HG03280 (cell line): Measurements from ENCODE around the gene SLC4A9.
"Not testable (repeated sequence)": the region's sequence is repeated elsewhere in the genome, so short reads cannot be mapped to it uniquely, and the experiment has no call there.

ENCODE experiments used
- ATAC-seq: cut with Tn5 transposase; IDR thresholded peaks from one replicate; pipeline ENCODE4 v1.9.1; 2021; ENCODE audit warnings: mild to moderate bottlenecking, moderate library complexity; ENCODE audit not compliant: unreplicated experiment

SLC4A9 gene

DNA sequence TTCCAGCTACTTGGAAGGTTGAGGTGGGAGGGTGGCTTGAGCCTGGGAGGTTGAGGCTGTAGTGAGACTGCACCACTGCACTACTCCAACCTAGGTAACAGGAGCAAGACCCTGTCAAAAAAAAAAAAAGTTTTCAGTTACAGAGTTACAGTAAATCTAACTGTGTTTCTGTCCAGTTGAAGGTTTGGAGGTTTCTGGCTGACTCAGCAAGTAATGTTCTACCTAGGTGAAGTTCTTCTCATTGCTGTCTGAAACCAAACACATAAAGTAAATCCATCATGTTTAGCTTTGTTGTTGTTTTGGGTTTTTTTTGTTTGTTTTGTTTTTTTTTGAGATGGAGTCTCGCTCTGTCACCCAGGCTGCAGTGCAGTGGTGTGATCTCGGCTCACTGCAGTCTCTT lies 33.7 kb downstream of the SLC4A9 start:
- no peak for ATAC-seq

DNA sequence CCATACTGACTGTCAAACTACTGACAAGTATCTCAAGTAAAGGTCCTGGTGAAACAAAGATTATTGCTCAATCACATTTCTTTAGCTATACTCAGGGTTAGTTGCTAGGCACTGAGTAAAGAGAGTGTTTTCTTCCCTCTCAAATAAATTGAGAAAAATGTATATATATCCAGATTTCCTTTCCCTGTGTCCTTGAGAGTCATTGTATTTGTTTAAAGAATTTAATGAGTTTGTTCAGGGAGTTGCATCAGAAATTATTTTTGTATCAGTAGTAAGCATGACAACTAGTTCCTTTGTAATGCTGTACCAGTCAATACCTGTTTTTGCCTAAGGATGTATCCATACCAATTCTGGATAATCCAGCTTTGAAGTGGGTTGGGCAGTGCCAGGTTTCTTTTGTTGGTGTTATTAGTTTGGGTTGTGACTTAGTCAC lies 38.4 kb downstream of the SLC4A9 start:
- no peak for ATAC-seq

DNA sequence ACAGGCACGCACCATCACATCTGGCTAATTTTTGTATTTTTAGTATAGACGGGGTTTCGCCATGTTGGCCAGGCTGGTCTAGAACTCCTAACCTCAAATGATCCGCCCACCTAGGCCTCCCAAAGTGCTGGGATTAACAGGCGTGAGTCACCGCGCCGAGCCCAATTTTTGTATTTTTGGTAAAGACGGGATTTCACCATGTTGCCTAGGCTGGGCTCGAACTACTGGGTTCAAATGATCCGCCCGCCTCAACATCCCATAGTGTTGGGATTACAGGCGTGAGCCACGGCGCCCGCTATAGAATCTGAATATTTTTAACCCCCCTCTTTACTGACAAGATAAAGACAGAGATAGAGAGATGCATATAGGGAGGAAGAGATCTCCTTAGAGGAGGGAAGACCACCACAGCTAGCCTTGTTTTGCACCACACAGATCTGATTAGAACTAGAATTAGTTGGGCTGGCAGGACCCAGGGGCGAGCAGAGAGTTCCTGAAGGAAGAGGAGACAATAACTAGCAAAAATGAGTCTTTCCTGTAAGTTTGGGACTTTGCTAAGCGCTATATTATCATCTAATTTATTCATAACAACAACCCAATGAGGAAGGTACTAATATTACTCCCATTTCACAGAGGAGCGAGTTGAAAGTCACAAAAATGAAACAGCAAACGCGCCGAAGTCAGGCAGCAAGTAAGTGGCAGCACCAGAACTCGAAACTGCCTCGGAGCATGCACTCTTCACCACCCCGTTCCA lies 40.2 kb downstream of the SLC4A9 start:
- ATAC-seq = peak; percentile 0

DNA sequence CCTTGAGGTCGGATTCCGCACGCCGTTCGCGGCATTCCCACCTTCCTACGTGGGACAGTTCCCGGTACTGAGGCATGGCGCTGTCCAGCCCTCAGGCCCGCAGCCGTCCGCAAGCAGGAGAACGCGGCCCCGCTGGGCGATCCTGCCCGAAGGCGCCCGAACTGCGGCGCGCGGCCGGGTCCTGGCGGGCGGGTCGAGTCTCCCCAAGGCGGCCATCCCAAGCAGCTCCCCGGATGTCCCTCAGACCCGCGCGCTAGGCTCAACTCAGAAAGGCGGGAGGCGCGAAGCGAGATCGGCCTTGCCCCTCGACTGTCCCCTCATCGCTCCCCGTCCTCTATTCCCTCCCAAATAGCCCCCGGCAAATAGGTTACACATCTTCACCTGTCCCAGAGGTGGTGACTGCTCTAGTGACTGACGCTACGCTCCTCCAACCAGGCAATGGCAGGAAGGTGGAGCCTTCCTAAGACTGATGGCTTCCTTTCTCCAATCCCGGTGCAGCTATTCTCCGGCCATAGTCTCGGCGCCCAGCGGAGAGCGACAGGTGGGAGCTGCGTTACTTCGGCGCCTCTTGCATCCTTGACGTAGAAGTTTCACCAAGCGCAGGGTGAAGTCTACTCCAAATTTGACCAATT lies 40.9 kb downstream of the SLC4A9 start:
- peak; percentile 69 for ATAC-seq

DNA sequence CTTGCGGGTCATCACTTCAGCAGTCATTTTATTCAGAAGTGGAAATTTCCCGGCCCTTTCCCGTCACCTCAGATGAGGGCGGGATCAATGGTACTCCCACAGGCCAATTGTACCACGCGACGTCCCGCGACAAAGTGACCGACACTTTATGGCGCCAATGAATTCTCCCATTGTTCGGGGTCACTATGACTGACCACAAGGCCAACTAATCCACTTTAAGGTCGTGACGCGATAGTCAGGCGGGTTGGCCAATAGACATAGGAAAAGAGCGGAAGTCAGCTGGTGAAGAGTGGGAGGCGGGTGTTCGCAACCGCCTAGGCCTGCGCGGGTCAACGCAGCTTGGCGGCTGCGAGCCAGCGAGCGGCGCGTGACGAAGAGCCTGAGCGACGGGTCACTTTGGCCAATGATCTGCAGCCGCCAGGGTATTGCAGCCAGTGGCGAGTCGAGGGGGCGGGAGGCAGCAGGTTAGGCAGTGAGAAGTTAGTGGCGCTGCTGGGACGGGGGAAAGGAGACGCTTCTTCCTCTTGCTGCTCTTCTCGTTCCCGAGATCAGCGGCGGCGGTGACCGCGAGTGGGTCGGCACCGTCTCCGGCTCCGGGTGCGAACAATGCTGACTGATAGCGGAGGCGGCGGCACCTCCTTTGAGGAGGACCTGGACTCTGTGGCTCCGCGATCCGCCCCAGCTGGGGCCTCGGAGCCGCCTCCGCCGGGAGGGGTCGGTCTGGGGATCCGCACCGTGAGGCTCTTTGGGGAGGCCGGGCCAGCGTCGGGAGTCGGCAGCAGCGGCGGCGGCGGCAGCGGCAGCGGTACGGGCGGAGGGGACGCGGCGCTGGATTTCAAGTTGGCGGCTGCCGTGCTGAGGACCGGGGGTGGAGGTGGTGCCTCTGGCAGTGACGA lies 41.6 kb downstream of the SLC4A9 start, which contains the start of gene ANKHD1:
ANKHD1 (plus strand) TSS at position 472 of the 896 bp plus-strand sequence; CDS start at position 607, 135 bp downstream.
- peak; percentile 83 for ATAC-seq

DNA sequence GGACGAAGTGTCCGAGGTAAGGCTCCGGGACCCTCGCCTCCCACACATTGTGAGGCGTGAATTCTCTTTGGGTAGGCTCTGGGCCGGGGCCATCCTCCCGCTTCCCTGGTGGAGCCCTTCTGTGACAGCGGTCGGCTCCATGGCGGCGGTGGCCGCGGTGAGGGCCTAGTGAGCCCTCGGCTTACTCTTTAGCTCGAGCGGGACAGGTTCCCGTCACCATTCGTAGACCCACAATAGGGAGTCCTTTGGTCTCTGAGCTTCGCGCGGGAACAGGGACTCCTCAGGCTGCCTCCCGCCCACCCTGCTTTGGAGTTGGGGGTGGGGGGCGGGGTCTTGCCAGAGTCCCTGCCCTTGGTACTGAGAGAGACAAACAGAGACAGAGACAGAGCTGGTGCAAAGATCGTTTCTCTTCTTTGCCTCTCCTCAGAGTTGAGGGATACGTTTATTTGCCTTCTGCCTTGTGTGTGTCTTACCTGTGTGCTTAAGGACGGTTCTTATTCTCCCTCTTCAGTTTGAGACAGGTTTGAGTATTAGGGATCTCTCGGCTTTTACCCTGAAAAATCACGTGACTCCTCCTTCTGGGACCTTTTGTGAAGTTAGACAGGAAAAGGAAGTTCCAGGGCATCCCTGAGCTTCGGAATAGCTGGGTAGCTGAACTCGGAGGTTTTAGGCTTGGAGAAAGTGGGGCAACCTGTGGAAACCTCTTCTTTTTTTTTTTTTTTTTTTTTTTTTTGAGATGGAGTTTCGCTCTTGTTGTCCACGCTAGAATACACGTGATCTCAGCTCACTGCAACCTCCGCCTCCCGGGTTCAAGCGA lies 42.5 kb downstream of the SLC4A9 start:
- no peak for ATAC-seq

DNA sequence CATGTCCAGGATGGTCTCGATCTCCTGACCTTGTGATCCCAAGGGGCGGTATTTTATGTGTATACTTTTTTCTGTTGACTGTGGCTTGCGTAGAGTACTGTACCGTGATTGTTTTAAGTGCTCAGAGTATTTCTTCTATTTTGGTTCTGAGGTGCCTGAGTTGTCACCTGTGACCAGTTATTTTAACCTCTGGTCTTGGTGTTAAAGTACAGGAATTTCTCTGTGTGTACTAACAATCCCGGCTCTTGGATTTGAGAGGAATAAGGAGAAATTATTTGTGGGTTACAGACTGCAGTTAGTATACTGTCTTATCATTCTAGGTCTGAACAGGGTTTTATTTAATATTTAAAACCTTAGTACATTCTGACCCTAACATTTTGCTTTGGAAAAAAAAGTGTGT lies 43.6 kb downstream of the SLC4A9 start:
- no peak for ATAC-seq

DNA sequence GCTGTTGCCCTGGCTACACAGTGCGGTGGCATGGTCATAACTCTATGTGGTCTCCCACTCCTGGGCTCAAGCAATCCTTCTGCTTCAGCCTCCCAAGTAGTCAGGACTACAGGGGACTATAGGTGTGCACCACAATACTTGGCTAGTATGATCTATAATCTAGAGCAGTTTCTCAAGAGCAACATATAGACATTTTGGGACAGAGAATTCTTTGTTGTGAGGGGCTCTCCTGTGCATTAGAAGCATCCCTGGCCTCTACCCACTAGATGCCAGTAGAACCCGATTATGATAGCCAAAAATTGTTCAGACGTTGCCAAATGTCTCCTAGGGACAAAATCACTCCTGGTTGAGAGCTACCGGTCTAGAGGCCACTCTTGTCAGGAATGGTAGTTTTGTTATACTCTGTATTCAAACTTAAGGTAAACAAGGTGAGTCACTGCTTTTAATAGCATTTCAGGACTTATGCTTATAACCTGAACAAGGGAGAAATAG lies 48.8 kb downstream of the SLC4A9 start:
- ATAC-seq = no peak

DNA sequence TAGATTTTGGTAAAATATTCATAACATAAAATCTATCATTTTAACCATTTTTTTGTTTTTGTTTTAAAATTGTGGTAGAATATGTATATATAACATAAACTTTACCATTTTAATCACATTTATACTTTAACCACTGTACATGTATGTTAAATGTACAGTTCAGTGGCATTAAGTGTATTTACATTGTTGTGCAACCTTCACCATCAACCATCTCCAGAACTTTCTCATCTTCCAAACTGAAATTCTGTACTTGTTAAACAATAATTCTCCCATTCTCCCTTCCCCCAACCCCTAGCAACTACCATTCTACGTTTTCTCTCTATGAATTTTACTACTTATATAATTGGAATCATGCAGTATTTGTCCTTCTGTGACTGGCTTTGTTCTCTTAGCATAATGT lies 53.2 kb downstream of the SLC4A9 start:
- ATAC-seq = no peak

DNA sequence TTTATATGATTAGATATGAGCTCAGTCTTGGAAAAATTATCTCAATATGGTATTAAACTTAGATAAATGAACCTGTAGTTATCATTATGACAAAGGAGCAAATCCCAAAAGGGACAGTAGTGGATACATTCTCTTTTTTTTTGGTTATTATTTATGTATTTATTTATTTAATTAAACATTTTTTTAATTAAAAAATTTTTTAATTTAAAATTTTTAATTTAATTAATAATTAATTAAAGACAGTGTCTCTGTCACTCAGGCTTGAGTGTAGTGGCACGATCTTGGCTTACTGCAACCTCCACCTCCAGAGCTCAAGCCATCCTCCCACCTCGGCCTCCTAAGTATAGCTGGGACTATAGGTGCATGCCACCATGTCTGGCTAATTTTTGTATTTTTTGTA lies 57.2 kb downstream of the SLC4A9 start:
- no peak for ATAC-seq

DNA sequence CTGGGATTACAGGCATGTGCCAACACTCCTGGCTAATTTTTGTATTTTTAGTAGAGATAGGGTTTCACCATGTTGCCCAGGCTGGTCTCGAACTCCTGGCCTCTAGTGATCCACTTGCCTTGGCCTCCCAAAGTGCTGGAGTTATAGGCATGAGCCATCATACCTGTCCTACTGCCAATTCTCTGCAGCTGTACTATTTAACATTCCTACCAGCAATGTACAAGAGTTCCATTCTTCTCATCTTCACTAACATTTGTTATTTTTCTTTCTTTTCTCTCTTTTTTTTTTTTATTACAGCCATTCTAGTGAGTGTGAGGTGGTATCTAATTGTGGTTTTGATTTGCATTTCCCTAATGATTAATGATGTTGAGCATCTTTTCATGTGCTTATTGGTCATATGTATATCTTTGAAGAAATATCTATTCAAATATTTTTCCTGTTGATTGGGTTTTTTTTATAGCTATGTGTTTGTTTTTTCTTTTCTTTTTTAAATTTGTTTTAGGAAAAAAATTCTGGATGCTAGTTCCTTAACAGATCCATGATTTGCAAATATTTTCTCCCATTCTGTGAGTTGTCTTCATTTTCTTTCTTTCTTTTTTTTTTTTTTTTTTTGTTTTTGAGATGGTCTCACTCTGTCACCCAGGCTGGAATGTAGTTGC lies 59.0 kb downstream of the SLC4A9 start:
- no peak for ATAC-seq

DNA sequence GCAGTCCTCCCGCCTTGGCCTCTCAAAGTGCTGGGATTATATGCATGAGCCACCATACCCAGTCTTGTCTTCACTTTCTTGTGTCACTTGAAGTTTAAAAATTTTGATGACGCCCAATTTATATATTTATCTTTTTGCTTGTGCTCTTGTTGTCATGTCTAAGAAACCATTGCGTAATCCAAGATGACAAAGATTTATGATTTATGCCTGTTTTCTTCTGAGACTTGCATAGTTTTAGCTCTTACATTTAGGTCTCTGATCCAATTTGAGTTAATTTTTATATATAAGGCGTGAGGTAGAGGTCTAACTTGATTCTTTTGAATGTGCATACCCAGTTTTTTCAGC lies 60.2 kb downstream of the SLC4A9 start:
- ATAC-seq = no peak

DNA sequence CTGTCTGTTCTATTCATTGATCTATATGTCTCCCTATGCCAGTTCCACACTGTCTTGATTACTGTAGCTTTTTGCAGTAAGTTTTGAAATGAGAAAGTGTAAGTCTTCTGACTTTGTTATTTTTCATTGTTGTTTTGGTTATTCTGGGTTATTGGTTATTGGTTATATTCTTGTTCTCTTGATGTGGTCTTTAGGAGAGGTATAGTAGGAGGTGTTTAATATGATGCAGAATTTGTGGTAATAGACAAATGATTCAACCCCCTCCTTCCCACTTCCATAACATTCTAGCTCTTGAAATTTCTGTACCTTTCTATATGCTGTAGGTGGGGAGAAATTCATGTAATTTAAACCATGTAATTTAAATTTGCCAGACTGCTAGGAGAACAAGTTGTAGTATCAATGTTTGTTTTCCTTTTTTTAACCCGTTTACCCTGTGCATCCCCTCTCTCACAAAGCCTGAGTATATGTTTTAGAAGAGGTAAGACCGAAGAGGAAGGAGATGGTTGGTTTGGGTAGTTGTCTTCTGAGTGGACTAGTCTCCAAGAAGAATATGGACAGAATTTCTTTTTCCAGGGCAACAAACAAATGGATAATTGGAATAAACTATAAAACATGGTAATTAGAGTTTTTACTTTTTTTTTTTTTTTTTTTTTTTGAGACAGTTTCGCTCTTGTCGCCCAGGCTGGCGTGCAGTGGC lies 60.8 kb downstream of the SLC4A9 start:
- no peak for ATAC-seq

DNA sequence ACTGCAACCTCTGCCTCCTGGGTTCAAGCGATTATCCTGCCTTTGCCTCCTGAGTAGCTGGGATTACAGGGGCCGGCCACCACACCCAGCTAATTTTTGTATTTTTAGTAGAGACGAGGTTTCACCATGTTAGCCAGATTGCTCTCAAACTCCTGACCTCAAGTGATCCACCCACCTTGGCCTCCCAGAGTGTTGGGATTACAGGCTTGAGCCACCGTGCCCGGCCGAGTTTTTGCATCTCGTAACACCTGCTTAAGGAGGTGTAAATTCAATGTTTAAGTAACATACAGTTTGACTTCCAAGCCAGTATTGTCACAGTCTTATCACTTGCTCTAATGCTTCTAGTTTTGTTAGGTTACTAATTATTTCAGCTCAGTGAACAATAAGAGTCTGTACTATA lies 61.4 kb downstream of the SLC4A9 start:
- not testable (repeated sequence) for ATAC-seq

DNA sequence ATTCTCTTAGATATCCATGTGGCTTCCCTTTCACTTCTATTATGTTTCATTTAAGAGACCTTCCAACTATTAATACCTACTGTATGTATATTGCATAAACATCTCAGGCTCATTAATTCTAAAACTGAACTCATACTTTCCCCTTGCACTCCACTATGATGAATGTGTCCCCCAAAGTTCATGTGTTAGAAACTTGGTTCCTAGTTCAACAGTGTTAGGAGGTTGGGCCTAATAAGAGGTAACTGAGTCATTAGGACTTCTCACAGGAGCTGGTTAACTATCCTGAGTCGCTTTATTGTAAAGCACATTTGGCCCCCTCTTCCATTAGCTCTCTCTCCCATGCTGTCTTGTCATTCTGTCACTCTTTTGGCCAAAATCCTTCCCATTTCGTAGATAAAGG lies 63.6 kb downstream of the SLC4A9 start:
- ATAC-seq = no peak

DNA sequence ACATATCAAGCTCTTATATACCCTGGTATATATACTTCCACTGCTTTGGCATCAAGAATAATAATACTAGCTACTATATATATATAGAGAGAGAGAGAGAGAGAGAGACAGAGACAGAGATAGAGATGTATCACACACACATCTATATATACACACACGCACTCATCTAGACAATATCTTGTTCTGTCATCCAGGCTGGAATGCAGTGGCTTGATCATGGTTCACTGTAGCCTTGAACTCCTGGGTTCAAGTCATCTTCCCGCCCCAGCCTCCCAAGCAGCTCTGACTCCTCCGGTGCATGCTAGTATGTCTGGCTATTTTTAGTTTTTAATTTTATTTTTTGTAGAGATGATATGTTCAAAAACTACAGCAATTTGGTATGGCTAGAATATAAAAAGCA lies 64.1 kb downstream of the SLC4A9 start:
- ATAC-seq = no peak
